HL-60 (cell line): ENCODE measurements around the gene KLF15.
A peak's percentile ranks its signal among the peaks of the same experiment; 100 is the strongest.

Experiments used
- DNase-seq, 2 experiments: peaks; one replicate each; pipeline ENCODE4 v3.0.0-alpha.2; 2010 to 2020; ENCODE audit warnings: low read depth in 1 of 2, low spot score in 1 of 2
- H3K27ac ChIP-seq: fragments of 250-450 bp; sonication (Bioruptor Pico); replicated peaks from 2 replicates; pipeline ENCODE4 v1.5.1; 2020; ENCODE audit warnings: mild to moderate bottlenecking, moderate library complexity
- H3K27me3 ChIP-seq: fragments of 250-450 bp; sonication (Bioruptor Pico); 2 replicates; pipeline ENCODE4 v1.5.1; 2021; ENCODE audit warnings: mild to moderate bottlenecking, moderate library complexity; ENCODE audit not compliant: insufficient read depth, poor library complexity, severe bottlenecking
- H3K4me3 ChIP-seq: replicated peaks from 2 replicates; pipeline ENCODE4 v1.5.1; 2011; ENCODE audit warnings: mild to moderate bottlenecking, control low read depth, low read length; ENCODE audit not compliant: insufficient read depth
- CTCF ChIP-seq: IDR thresholded peaks from one replicate; pipeline ENCODE4 v1.5.1; 2011; ENCODE audit warnings: low read length, control low read depth, inconsistent platforms; ENCODE audit not compliant: insufficient read depth
- GABPA ChIP-seq: IDR thresholded peaks from 2 replicates; pipeline ENCODE4 v1.6.1; 2012; ENCODE audit warnings: low read depth
- POLR2AphosphoS5 ChIP-seq: IDR thresholded peaks from 2 replicates; pipeline ENCODE4 v1.6.1; 2012; ENCODE audit warnings: low read depth
- REST ChIP-seq: IDR thresholded peaks from 2 replicates; pipeline ENCODE4 v1.6.1; 2012; ENCODE audit warnings: low read depth; ENCODE audit not compliant: insufficient replicate concordance
- SPI1 ChIP-seq: IDR thresholded peaks from 2 replicates; pipeline ENCODE4 v1.6.1; 2012; ENCODE audit warnings: low read depth, mild to moderate bottlenecking, borderline replicate concordance

The KLF15 gene

GRCh38 chr3:126376444-126376843 is 19.2 kb upstream of the KLF15 start:
- no peak overlapping the region for H3K27ac ChIP-seq
- TF ChIP-seq SPI1 = peak; percentile 60; the same call in 1 of the 2 replicates
- TF ChIP-seq CTCF = no peak
- no peak for DNase-seq
- no peak overlapping the region for H3K4me3 ChIP-seq
- H3K27me3 ChIP-seq = no peaks in the 10 kb centered on the region

- no peak for DNase-seq
- no peak overlapping the region for H3K4me3 ChIP-seq
- H3K27ac ChIP-seq = no peak overlapping the region
- no peaks in the 10 kb centered on the region for H3K27me3 ChIP-seq
- TF ChIP-seq CTCF (no peak), POLR2AphosphoS5 (no peak), REST (no peak), SPI1 (no peak), GABPA (no peak)
Measured at GRCh38 chr3:126375835-126376331, 18.7 kb upstream of the KLF15 start.

- Histone ChIP-seq H3K27ac (no peak overlapping the region), H3K4me3 (no peak overlapping the region), H3K27me3 (no peaks in the 10 kb centered on the region)
- DNase-seq = no peak
- TF ChIP-seq SPI1 (no peak), REST (no peak), POLR2AphosphoS5 (no peak), CTCF (no peak), GABPA (no peak)
Measured at GRCh38 chr3:126373682-126374601, 16.7 kb upstream of the KLF15 start.

DNA sequence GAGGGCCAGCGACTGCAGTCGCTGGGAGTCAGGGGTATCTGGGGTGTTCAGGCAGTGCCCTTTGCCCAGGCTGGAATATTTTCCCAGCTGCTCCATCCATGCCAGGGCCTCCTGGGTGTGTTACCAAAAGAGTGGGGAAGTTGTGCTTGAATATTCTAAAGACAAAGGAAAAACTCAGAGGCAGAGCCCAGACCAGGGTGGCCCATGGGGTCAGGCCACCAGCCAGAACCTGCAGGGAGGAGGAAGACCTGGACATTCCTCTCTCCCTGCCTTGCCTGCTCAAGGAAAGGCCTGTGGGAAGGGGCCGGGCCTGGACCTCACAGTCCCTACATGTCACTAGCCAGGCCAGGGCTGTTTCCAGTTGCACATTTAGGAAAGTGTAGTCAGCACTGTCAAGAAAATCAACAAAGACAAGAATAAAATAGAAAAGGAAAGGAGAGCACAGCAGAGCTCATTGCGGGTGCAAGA is 16.0 kb upstream of the KLF15 start:
- TF ChIP-seq CTCF (no peak), POLR2AphosphoS5 (no peak), REST (no peak), GABPA (no peak)
- no peaks in the 10 kb centered on the region for H3K27me3 ChIP-seq
- DNase-seq = no peak
- no peak overlapping the region for H3K4me3 ChIP-seq
- H3K27ac ChIP-seq = no peak overlapping the region
